ENCODE measurements around the gene MYO18B.

MYO18B gene

DNA sequence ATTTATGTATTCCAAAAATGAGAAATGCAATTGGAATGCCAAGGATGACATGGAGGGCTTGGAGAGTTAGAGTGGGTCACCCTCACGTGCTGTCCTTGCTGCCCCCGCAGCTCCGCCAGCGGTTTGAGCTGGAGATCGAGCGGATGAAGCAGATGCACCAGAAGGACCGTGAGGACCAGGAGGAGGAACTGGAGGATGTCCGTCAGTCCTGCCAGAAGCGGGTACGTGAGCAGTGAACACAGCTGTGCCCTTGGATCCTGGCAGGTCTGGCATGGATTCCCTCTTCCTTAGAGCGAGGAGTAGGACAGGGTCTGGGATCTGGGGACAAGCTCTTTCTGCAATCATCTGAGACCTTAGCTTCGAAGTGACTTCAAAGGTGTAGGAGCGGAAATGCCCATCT lies 166.2 kb downstream of the MYO18B start:
- DNase-seq = no peak

DNA sequence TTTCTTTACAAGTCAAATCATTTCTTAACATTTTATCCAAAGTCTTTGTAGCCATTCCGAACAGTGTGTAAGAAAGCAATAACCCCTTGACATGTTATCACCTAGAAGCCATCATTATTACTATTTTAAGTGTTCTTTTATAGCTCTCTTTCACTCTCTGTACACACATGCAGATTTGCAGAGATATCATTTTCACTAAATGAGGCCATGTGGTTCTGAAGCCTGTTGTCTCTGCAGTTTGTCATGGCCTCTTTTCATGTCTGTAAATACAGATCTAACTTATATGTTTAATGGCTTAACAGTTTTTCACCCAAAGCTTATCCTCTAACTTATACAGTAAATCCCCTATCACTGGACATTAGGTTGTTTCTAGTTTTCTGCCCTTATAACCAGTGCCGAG lies 166.8 kb downstream of the MYO18B start:
- DNase-seq = no peak

DNA sequence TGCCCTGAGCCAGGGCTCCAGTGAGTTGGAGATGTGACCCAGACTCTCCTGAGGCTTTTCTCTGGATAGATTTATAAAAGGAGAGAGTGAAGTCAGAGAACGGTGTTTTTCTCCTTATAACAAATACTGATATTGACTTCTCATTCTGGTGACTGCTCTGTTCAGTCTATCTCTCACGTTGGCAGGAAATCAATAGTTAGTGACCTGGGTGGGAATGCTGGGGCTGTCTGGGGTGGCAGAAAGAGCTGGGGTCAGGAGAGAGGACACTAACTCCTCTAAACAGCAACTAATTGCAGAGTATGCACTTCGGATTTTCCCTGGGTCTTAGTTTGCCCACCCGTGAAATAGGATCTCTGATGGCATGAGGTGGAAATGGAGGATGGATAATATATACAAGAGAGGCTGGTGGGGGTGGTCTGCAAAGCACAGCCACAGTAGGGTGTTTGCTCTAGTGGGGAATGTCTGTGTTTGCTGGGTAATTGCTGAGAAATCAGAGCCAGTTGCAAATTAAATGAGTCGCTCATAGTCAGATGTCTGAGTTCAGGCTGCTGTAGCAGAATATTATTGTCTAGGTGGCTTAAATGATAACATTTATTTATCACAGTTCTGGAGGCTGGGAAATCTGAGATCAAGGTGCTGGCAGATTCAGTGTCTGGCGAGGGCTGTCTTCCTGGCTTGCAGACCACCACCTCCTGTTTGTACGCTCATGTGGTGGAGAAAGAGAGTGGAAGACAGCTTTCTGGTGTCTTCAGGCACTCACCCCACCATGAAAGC lies 167.8 kb downstream of the MYO18B start:
- no peak for DNase-seq

DNA sequence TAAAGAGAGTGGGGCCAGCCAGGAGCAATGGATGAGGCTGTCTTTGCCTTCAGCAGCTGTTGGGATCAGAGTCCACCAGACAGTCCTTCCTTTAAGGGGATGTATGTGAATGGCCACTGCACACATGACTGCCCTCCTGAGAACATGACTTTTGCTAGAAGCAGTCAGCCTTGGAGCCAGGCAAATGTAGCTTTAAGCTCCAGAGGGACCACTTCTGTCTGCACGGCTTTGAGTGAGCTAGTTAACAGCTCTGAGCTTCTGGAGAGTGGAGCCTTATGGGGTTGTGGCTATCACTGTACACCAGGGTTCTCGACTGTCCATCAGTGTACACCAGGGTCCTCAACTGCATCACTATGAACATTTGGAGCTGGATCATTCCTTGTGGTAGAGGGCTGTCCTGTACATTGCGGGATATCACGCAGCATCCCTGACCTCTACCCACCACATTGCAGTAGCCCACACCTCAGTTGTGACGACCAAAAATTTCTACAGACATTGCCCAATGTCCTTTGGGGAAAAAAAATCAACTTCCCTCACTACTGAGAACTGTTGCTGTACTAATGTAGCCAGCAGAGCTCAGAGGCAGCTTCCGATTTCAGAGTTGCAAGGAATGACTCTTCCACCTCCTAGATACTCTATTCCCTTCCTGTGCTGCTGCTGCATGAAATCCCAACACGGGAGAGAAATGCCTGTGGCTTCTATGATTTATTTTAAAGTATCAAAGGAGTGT lies 169.4 kb downstream of the MYO18B start:
- DNase-seq = no peak

DNA sequence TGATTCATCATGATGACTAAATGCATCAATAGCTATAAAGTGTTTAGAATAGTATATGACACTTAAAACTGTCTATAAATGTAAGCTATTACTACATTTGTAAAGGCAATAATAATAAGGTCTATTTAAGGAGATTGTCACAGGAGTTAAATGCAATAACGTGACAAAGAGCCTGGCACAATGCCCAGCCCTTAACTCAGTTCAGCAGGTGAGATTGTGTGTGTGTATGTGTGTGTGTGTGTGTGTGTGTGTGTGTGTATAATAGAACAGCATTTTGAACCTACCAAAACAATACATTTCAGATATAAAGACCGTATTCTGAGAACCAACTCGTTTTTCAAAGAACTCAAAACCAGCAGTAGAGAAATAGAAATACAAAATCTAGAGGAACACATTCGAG lies 177.5 kb downstream of the MYO18B start:
- DNase-seq = no peak

DNA sequence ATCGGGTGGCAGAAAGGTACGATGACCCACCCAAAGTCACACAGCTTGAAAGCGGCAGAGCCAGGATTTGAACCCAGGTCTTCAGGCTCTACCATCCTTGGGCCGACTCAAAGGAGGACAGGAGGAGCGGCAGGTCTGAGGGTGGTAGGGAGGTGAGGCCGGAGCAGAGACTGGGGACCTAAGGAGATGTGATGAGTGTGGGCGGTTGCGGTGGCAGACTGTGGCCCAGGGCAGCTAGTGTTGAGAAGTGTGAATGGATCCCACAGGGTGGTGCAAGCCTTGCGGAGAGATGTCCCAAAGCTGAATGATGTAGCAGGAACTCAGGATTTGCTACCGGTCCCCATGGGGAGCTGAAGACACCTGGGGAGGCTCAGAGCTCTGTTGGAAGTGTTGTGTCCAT lies 180.2 kb downstream of the MYO18B start:
- no peak for DNase-seq

DNA sequence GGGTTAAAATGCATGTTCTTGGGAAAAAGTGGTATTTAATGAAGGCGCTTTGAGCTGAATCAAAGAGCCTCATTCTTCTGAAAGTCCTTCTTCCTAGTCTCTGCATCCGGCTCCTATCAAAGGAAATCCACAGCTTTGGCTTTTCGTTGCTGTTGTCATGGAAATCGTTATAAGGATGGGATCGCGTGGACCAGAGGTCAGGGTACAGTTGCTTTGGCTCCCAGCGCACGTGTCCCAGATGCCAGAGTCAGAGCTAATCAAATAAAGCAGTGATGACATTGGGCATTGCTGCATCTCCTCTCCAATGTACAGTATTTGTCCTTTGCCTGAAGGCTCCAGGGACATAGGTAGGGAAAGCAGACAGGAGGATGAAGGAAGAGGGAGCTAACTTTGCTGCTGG lies 181.9 kb downstream of the MYO18B start:
- no peak for DNase-seq

DNA sequence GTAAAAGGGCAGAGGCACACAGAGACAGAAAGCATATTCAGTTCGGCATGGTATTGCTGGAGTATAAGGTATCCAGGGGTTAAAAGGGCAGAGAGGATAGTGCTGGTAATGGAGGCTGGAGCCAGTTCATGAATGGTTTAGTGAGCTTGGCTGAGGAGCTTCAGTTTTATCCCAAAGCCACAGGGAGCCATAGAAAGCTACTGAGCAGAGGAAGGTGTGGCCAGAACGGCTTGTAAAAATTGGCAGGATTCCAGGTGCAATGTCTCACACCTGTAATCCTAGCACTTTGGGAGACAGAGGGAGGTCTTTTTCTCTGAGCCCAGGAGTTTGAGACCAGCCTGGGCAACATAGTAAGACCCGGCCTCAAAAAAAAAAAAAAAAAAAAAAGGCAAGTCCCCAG lies 186.1 kb downstream of the MYO18B start:
- DNase-seq = no peak

DNA sequence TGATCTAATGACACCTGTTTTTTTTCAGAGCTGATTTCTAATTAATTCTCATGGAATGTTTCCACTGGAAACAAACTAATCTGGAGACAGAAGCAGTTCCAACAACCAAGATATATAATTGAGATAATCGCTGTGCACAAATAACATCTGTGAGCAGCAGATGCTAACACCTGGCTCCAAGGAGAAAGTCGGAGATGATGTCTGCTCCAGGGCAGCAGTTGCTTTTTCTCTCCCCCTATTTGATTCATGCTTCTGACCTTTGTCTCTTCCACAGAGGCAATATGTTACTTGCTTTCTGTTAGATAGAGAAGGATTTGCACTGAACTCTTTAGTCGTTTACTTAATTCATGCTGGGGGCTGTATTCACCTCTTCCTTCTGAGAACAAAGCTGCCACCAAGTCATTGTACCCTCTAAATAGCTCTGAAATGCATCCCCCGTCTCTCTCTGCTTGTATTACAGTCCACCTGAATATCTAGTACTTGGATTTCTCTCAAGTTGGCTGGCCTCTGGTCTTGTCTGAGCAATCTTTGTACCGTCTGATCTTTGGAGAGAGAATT lies 187.4 kb downstream of the MYO18B start:
- peak; percentile 24 for DNase-seq

DNA sequence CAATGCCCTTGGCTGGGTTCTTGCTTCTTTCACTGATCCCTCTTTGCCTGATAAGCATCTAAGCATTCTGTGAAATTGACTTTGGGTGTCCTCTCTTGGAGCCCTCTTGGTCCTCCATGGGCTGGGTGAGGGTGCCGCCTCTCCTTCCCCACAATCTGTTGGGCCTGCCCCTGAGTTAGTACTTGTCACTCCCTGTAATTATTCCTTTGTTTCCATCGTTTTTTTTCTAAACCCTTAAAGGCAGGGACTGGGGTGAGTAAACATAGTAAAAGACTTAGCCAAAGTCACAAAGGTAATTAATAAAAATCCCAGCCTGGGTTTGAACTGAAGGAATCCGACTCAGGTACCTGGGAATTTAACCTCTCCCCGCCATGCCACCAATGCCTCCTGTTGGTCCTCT lies 188.1 kb downstream of the MYO18B start:
- no peak for DNase-seq

DNA sequence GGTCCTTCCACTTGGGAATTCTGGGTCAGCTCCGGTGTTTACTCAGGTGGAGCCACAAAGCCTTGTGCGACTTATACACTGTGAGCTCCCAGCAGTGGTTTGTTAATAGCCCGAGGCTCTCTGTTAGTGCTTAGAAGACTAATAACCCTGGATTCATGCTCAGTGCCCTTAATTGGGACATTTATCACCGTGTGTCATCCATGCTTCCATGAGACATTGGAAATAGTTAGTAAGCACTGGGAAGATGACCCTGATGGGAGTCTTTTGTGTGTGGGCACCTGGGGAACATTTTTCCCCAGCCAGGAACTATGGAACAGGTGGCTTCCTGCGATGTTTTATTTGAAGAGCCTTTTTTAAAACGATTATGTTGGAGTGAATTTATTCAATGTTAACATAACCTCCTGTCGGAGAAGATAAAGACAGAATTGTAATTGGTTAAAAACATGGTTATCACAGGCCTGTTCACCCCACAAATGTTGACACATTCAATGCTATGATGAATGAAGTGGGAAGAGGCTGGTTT lies 188.9 kb downstream of the MYO18B start:
- DNase-seq = peak; percentile 30

DNA sequence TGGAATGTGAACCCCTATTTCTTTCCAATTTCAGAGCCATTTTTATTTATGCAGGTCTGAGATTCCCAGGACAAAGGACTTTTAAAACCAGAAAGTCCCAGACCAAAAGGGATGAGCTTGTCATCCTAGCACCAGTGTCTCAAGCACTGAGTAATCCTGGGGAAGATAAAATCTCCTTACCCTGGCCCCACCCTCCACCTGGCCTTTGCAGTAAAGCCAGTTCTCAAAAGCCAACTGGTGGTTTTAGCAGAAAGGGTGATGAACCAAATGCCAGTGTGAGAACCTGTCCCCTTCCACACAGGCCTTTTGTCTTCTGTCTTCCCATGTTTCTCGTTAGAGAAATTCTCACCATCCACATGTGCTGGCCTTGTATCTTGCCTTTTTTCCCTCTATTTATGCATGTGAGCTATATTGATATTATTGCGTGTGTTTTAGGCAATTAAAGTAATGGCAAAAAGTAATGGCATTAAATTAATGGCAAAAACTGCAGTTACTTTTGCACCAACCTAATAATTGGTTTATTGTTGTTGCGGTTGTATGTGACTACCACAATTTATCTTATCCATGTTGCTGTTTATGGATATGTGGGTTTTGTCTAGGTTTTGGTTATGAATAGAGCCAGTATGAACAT lies 191.3 kb downstream of the MYO18B start:
- no peak for DNase-seq

DNA sequence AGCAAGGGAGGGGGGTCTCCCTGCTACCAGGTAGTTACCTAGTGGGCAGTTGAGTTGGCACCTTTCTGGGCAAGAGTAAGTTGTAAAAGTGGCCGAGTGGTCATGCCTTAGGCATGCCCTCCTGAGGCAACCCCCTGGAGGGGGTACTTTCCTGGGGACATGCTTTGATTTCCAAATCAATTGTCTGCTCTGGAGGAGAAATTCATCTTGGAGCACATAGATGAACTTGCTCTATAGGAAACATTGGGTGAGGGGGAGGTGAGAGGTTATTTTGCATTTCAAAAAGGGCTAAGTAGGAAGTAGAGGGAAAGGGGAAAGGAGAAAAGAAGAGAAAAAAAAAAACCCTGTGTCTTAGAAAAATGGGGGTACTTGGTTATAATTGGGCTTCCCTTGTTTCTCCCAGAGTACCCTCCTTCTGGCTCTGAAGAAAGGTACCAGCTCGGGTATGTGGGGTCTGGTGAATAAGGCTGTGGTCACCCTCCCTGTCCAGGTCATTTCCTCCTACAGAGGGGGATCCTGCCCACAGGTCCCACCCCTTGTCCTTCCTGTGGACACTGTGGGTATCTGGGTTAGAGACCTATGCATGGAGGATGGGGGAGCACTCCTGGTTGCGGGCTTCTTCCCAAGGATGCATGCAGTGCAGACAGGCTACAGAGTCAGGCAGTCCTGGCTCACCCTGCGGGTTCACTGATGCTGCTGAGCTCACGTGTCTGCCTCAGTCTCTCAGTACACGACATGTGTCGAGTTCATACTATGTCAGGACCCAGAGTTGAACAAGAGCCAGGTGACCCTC lies 193.5 kb downstream of the MYO18B start:
- no peak for DNase-seq

DNA sequence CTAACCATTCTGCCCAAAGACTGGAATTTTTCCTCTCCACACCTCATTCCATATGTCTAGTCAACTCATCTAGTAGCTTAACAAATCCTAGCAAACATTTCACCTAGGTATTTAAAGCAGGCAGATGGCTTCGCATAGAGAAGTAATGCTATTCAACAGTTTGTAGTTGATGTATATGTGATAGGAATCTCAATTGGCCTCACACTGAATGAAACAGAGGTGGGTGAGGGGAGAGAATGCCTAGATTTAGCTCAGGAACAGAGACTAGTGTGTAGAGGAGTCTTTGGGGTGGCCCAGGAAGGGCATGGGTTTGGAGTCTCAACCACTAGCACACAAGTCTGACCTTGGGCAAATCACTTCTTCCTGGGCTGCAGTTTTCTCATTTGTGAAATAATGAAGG lies 196.2 kb downstream of the MYO18B start:
- DNase-seq = no peak

DNA sequence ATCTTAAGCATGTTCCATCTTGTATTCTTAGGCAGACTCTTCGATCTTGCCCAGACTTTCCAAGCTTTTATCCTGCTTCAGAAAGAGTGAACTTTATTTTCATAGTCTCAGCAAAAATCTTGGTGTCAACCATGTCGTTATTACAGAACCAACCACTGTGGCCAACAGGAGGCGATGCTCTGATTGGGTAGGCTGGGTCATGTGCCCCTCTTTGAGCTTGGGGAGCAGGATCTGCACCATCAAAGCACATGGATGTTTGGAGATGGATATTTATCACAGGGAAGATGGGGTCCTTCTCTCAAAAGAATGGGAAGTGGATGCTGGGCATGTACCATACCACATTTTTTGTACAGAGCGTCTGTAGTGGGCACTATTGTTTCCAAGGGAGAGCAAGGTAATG lies 197.4 kb downstream of the MYO18B start:
- no peak for DNase-seq

DNA sequence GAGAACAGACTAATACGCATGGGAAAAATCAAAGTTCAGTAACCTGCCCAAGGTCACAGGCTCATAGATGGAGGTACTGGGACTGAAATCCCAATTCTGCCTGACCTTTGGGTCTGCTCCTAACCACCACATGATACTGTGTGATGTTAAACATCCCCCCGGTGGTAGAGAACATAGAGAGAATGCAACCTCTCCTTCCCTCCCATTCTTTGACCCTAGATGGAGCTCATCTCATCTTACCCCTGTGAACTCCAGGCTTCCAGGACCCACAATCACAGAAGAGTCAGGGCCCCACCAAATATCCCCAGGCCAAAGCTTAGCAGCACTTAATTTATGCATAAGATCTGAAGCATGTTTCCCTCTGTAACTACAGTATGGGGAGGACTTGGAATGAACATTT lies 198.5 kb downstream of the MYO18B start:
- DNase-seq = peak; percentile 8

DNA sequence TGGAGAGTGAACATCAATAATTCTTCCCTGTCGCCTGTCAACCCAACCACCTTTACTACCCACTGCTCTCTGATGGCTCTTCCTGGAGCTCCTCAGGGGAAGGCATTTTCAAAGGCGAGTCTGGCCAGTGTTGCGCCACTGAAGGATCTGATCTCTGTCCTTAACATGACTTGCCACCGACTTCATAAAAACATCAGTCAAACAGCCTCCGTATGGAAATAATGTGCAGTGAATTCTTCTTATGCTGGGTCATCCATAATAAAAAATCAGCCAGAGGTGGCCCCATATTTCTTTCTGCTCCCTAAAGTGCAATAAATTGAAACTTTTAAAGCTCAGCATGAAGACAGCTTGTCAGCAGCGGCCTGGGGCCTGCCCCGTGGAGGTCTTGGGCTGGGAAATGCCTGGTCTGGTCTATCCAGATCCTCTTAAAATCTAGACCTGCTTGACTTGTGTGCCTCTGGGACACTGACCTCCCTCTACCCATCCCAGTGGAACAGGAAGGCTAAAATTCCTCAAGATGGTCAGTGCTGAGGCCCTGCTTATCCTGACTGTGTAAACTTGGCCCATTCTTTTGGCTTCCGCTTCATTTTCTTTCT lies 199.5 kb downstream of the MYO18B start:
- no peak for DNase-seq

DNA sequence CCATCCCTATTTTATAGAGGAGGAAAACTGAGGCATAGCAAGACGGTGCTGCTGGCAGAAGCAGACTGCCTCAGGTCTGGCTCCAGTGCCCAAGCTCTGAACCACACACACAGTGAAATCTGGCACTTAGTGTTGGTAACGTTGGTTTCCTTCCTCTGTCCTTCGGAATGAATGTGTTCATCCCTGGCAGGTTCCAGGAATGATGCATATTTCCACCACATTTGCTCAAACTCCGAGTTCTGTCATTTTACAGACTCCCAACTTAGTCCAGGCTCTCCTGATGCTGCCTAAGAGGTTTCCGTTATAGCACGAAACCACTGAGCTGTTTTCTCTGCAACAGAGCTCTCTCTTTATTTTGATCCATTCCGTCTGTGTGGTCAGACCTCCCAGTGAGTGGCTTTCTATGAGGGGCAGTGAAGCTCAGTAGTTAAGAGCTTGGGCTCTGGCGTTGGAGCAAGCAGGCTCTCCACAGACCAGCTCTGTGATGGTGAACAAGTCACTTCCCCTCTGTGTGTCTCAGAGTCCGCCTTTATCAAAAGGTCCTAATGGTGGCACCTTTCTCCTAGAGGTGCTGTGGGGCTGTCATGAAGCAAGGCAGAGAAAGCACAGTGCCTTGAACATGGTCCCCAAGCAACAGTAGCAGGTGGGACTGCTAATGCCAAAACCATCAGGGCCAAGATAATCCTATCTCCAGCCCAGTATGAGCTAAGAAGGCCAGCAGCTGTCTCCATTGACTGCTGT lies 200.3 kb downstream of the MYO18B start:
- no peak for DNase-seq

DNA sequence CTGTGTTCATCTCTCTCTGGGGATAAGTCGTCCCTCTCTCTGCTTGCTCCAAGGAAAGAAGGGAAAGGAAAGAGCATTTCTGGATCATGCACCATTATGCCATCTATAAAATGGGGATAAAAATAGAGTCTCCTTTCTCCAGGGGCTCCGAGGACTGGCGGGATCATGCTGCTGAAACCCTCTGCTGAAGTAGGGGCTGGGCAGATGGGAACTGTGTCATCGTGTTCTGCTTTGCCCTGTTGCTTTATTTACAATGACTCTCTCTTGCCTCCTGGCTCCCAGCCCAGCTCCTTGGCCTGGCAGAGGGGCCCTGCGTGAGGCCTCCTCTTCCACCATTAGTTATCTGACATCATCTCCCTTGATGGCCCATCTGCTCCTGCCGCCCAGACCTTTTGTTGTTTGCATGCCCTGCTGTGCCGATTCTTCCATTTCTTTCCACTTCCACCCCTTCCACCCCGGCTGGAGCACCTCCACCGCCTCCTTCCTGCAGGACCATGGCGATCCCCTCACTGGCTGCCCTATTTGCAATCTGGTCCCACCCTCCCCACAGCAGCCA lies 200.9 kb downstream of the MYO18B start:
- peak; percentile 95 for DNase-seq

DNA sequence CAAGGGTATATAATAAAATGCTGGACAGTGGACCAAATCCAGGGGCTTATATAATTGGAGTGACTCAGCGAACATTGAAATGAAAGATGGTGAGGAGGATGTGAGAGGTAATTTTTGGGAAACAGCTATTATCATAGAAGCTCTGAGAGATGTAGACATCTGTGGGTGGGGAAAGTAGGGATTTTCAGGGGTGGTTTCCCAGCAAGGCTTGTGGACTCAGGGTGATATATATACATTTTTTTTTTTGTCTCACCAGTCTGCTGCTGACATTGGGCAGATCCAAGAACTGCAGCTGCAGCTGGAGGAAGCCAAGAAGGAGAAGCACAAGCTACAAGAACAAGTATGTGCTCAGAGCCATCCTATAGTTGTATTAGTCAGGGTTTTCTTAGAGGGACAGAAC lies 208.1 kb downstream of the MYO18B start:
- DNase-seq = no peak

DNA sequence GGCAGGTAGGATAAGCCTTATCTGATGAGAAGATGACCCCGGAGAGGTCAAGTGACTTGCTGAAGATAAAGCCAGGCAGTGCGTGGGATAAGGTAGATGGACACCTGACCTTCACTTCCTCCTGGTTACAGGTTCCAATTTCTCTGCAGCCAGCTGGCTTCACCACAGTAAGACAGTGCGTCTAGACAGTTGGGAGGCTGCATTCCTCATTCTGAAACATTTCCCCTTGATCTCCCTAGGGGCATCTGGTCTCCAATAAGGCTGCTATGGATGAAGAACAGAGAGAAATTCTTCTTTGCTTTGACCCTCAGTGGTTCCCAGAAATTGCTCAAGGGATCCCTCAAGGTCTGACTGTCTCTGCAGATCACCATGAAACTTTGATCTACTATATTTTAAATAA lies 211.3 kb downstream of the MYO18B start:
- DNase-seq = no peak

Data from NCI-H1694 (cell line).